Sigmoid colon (tissue), 4 donors: Measurements from ENCODE around the gene CDKL1.

ENCODE experiments used
- EP300 ChIP-seq, 4 donors: sonication (generic); formaldehyde crosslinking; IDR thresholded peaks; one replicate each; pipeline ENCODE4 v1.6.1; 2017; ENCODE audit warnings: antibody characterized with exemption in 4 of 4
- POLR2A ChIP-seq, 2 donors: fragments of 450-650 bp; IDR thresholded peaks; one replicate each; pipeline ENCODE4 v1.6.1; 2016; ENCODE audit warnings: antibody characterized with exemption in 2 of 2, mild to moderate bottlenecking in 2 of 2, moderate library complexity in 2 of 2
- POLR2AphosphoS5 ChIP-seq, 4 donors: sonication (generic); formaldehyde crosslinking; IDR thresholded peaks; one replicate each; pipeline ENCODE4 v1.6.1; 2017; ENCODE audit warnings: antibody characterized with exemption in 4 of 4
- TF ChIP-seq, protein P1 (sequence below), 4 experiments: fragments of 450-650 bp in 3 of 4; fragments of 200-600 bp in 1 of 4; IDR thresholded peaks; one replicate each; pipeline ENCODE4 v1.5.1; 2016 to 2019; ENCODE audit warnings: antibody characterized with exemption in 4 of 4, mild to moderate bottlenecking in 3 of 4, moderate library complexity in 2 of 4

GRCh38 chr14:50353126-50353525 is 43.6 kb downstream of the CDKL1 start:
- TF ChIP-seq POLR2A (IDR thresholded peaks at IDR 0.05) (no peak), EP300 (IDR thresholded peaks at IDR 0.05) (no peak), POLR2AphosphoS5 (IDR thresholded peaks at IDR 0.05) (no peak)
- TF ChIP-seq, protein P1, sequence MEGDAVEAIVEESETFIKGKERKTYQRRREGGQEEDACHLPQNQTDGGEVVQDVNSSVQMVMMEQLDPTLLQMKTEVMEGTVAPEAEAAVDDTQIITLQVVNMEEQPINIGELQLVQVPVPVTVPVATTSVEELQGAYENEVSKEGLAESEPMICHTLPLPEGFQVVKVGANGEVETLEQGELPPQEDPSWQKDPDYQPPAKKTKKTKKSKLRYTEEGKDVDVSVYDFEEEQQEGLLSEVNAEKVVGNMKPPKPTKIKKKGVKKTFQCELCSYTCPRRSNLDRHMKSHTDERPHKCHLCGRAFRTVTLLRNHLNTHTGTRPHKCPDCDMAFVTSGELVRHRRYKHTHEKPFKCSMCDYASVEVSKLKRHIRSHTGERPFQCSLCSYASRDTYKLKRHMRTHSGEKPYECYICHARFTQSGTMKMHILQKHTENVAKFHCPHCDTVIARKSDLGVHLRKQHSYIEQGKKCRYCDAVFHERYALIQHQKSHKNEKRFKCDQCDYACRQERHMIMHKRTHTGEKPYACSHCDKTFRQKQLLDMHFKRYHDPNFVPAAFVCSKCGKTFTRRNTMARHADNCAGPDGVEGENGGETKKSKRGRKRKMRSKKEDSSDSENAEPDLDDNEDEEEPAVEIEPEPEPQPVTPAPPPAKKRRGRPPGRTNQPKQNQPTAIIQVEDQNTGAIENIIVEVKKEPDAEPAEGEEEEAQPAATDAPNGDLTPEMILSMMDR (IDR thresholded peaks at IDR 0.05), result no peak
